Ovary (tissue), 9 donors: ENCODE results near the gene SPIN1. TPM values are rescaled to one million over a fixed set of nuclear protein-coding genes. Genes with fewer than 3 reads are reported as not detected.
"Not testable (repeated sequence)": the region's sequence is repeated elsewhere in the genome, so short reads cannot be mapped to it uniquely, and the experiment has no call there.

ENCODE experiments used
- DNase-seq, 5 donors: peaks; one replicate each; pipeline ENCODE4 v3.0.0-alpha.2; 2019 to 2020
- H3K27ac ChIP-seq, 2 donors: fragments of 200-600 bp; one replicate each; pipeline versions ENCODE4 v1.5.1 to v1.8.0; 2019 to 2022
- H3K27me3 ChIP-seq: fragments of 200-600 bp; one replicate; pipeline ENCODE4 v1.8.0; 2022
- H3K36me3 ChIP-seq: fragments of 200-600 bp; sonication (generic); one replicate; pipeline ENCODE4 v1.5.1; 2019
- H3K4me1 ChIP-seq: one replicate; pipeline ENCODE4 v1.8.1; 2013; ENCODE audit warnings: mild to moderate bottlenecking, moderate library complexity; ENCODE audit not compliant: insufficient read depth
- H3K4me3 ChIP-seq: fragments of 200-600 bp; sonication (generic); one replicate; pipeline ENCODE4 v1.5.1; 2017
- H3K9me3 ChIP-seq, 2 donors: fragments of 200-600 bp in 1 of 2; sonication (generic) in 1 of 2; one replicate each; pipeline versions ENCODE4 v1.5.1 to v1.8.1; 2013 to 2019; ENCODE audit warnings: mild to moderate bottlenecking in 1 of 2, moderate library complexity in 1 of 2
- EP300 ChIP-seq: sonication (generic); formaldehyde crosslinking; IDR thresholded peaks from one replicate; pipeline ENCODE4 v1.6.1; 2017; ENCODE audit warnings: antibody characterized with exemption
- POLR2A ChIP-seq: fragments of 450-650 bp; IDR thresholded peaks from one replicate; pipeline ENCODE4 v1.6.1; 2017; ENCODE audit warnings: antibody characterized with exemption, mild to moderate bottlenecking, moderate library complexity
- whole genome bisulfite sequencing, 3 donors: extraction: QIAGEN DNeasy Blood & Tissue Kit in 1 of 3; methylation state at CpG; one replicate each; pipeline versions ENCODE4 v1.1.5 to v1.1.7; 2013 to 2017; 5-methylcytosine and 5-hydroxymethylcytosine counted together
- intact Hi-C, 4 donors: fragments of 100-400 bp; cut with DNase I; formaldehyde crosslinking; loops; one replicate each; pipeline versions ENCODE4 v1.11.0 to v1.15.1; 2022 to 2023
- polyA plus RNA-seq, 2 donors: library from polyadenylated mRNA; stranded (reverse); fragments of 200-250 nt in 1 of 2; fragments of 350-450 nt in 1 of 2; fragmentation: Illumina TruSeq in 1 of 2; extraction: RNeasy Lipid Tissue Mini Kit (QIAGEN cat#74804) in 1 of 2; gene quantifications; one replicate each; pipeline ENCODE4 v1.2.3, GENCODE V29; 2013 to 2014
- total RNA-seq, 7 donors: library from RNA; depleted of rRNA in 2 of 7; stranded (reverse); fragments of >200 nt in 2 of 7; fragmentation: NEBNext Ultra II Directional in 3 of 7; extraction: Animal tissue kit (Norgen Biotek cat#: 25700) in 3 of 7; gene quantifications; one replicate each; pipeline versions ENCODE4 v1.1.0 to v1.2.4, GENCODE V29; 2016 to 2023
- TF ChIP-seq, protein P1 (sequence below), 3 donors: fragments of 450-650 bp in 2 of 3; fragments of 200-600 bp in 1 of 3; IDR thresholded peaks; one replicate each; pipeline versions ENCODE4 v1.5.1 to v1.8.0; 2016 to 2022; ENCODE audit warnings: antibody characterized with exemption in 3 of 3, mild to moderate bottlenecking in 1 of 3
- donor health status: DM: no; HTN: no; CAD: no; lungs with moderate emphysema.
- donor health status: DM: no; HTN: no; CAD: no.
- donor health status: Bipolar disorder and iron deficiency.
- donor health status: DM: yes; HTN: yes; CAD: no.
- donor health status: DM: no; HTN: no; CAD: no.
- donor health status: DM: yes; HTN: yes; CAD: no.

The SPIN1 gene
- total and polyA plus RNA-seq, 9 donors, result 61.4 to 144 (median 107) TPM

DNA sequence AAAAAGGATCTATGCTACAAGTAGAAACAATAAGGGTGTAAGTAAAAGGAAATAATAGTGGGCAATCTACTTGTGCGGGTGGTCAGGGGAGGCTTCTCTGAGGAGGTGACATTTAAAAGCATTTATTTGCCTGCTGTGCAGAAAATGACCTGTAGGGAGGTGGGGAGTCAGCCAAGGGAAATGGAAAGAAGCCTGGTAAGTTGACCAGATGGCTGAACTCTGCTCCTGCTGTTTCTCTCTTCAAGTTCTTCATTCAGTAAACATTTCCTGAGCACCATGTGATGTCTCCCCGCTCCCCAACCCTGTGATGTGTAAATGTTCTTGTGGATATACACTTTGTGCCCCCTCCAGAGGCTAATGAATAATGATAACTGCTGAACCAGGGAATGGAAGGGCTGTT is 9.9 kb upstream of the SPIN1 start:
- Histone ChIP-seq H3K4me3 (no peak overlapping the region), H3K36me3 (no peaks in the 10 kb centered on the region), H3K27ac (no peak overlapping the region), H3K9me3 (no peaks in the 10 kb centered on the region), H3K4me1 (no peaks in the 10 kb centered on the region), H3K27me3 (no peaks in the 10 kb centered on the region)
- intact Hi-C loops, result no loop called here
- no peak for DNase-seq
- TF ChIP-seq POLR2A, result no peak
- TF ChIP-seq, protein P1, sequence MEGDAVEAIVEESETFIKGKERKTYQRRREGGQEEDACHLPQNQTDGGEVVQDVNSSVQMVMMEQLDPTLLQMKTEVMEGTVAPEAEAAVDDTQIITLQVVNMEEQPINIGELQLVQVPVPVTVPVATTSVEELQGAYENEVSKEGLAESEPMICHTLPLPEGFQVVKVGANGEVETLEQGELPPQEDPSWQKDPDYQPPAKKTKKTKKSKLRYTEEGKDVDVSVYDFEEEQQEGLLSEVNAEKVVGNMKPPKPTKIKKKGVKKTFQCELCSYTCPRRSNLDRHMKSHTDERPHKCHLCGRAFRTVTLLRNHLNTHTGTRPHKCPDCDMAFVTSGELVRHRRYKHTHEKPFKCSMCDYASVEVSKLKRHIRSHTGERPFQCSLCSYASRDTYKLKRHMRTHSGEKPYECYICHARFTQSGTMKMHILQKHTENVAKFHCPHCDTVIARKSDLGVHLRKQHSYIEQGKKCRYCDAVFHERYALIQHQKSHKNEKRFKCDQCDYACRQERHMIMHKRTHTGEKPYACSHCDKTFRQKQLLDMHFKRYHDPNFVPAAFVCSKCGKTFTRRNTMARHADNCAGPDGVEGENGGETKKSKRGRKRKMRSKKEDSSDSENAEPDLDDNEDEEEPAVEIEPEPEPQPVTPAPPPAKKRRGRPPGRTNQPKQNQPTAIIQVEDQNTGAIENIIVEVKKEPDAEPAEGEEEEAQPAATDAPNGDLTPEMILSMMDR (IDR thresholded peaks at IDR 0.05), result no peak
- TF ChIP-seq EP300, result no peak
- WGBS, 3 donors, result 51 to 58% (median 57%) methylated on average over 2 of the region's 2 CpGs

DNA sequence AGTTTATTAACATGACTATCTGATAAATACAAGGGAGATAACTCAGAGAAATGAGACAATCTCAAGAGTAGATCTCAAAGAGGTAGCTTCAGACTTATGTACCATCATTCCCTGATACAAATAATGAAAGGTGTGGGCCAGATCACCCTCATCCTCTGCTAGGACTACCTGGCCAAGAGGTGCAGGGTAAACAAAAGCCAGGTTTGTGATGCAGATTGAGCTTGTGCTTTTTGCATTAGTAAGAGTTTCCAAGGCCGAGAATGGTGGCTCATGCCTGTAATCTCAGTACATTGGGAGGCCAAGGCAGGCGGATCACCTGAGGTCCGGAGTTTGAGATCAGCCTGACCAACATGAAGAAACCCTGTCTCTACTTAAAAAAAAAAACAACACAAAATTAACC is 8.9 kb upstream of the SPIN1 start:
- Histone ChIP-seq H3K4me3 (no peak overlapping the region), H3K9me3 (no peaks in the 10 kb centered on the region), H3K4me1 (no peaks in the 10 kb centered on the region), H3K27ac (no peak overlapping the region), H3K36me3 (no peaks in the 10 kb centered on the region), H3K27me3 (no peaks in the 10 kb centered on the region)
- intact Hi-C loops, result no loop called here
- DNase-seq, result no peak
- TF ChIP-seq EP300, result no peak
- TF ChIP-seq POLR2A, result no peak
- TF ChIP-seq, protein P1 (IDR thresholded peaks at IDR 0.05), result no peak
- WGBS, 3 donors, result 86 to 97% (median 89%) methylated on average over 3 of the region's 3 CpGs

DNA sequence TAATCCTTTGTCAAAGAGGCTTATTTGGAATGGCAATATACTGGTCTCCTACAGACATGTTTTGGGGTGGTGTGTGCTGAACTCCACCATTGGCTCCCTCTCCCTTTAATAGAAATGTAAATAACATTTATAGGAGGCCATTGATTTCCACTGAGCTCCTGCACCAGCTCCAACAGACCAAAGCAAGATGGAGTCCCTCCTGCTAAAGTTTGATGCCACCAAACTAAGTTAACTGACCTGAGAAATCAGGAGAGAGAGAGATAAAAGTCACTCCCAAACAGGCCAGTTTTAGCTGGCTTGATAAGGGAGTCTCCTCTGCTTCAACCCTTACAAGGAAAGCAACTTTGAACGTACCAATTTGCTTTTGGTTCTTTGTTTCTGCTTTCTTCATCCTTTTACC is 8.1 kb upstream of the SPIN1 start:
- H3K36me3 ChIP-seq, result no peaks in the 10 kb centered on the region
- no peak for DNase-seq
- intact Hi-C loops, result loop anchor here in 2 of 4 donors (10.0 kb wide), 2 partner anchors 305 to 935 kb away; partner anchors contain the start of genes CKS2 (in 1 of the 2) and SECISBP2 (in 1 of the 2)
- TF ChIP-seq, protein P1 (IDR thresholded peaks at IDR 0.05), result no peak
- no peak for TF ChIP-seq POLR2A
- TF ChIP-seq EP300, result no peak
- 35 to 50% (median 47%) methylated on average over 1 of the region's 1 CpG for WGBS, 3 donors
- no peaks in the 10 kb centered on the region for H3K9me3 ChIP-seq
- no peaks in the 10 kb centered on the region for H3K4me1 ChIP-seq
- no peak overlapping the region for H3K4me3 ChIP-seq
- H3K27me3 ChIP-seq, result no peaks in the 10 kb centered on the region
- H3K27ac ChIP-seq, result no peak overlapping the region

DNA sequence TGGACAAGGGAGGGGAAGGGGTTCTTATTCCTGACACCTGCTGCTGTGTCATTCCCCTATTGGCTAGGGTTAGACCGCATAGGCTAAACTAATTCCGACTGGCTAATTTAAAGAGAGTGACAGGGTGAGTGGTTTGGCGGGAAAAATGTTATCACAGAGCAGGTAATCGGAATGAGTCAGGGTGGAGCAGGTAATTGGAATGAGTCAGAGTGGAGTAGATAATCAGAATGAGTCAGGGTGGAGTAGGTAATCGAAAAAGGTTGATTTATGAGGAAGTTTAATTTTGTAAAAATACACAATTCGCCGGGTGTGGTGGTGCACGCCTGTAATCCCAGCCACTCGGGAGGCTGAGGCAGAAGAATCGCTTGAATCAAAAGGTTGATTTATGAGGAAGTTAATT is 6.9 kb upstream of the SPIN1 start:
- not testable (repeated sequence) for H3K9me3 ChIP-seq, H3K27me3 ChIP-seq, H3K4me1 ChIP-seq, H3K36me3 ChIP-seq, H3K27ac ChIP-seq, H3K4me3 ChIP-seq, DNase-seq
- whole genome bisulfite sequencing, 3 donors, result 93 to 96% (median 95%) methylated on average over 10 of the region's 10 CpGs
- intact Hi-C loops, result loop anchor here in 2 of 4 donors (10.0 kb wide), 2 partner anchors 307 to 933 kb away; partner anchors contain the start of genes CKS2 (in 1 of the 2) and SECISBP2 (in 1 of the 2)

DNA sequence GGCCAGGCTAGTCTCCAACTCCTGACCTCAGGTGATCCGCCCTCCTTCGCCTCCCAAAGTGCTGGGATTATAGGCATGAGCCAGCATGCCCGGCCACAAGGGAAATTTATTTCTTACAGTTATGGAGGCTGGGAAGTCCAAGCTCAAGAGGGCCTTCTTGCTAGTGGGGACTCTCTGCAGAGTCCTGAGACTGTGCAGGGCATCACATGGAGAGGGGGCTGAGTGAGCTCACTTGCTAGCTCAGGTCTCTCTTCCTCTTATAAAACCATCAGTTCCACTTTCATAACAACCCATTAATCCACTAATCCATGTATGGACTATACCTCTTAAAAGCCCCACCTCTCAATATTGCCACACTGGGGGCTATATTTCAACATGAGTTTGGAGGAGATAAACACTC is 5.1 kb upstream of the SPIN1 start:
- H3K36me3 ChIP-seq, result no peaks in the 10 kb centered on the region
- no peak for DNase-seq
- TF ChIP-seq EP300 (no peak), POLR2A (no peak)
- TF ChIP-seq, protein P1 (IDR thresholded peaks at IDR 0.05), result no peak
- H3K4me1 ChIP-seq, result peaks cover 3% of the 10 kb centered on the region
- no peak overlapping the region for H3K27ac ChIP-seq
- H3K27me3 ChIP-seq, result no peaks in the 10 kb centered on the region
- no peaks in the 10 kb centered on the region for H3K9me3 ChIP-seq
- no peak overlapping the region for H3K4me3 ChIP-seq
- WGBS, 3 donors, result 88 to 98% (median 93%) methylated on average over 3 of the region's 3 CpGs
- intact Hi-C loops, result loop anchor here in 2 of 4 donors (10.0 kb wide), 2 partner anchors 308 to 932 kb away; partner anchors contain the start of genes CKS2 (in 1 of the 2) and SECISBP2 (in 1 of the 2)

DNA sequence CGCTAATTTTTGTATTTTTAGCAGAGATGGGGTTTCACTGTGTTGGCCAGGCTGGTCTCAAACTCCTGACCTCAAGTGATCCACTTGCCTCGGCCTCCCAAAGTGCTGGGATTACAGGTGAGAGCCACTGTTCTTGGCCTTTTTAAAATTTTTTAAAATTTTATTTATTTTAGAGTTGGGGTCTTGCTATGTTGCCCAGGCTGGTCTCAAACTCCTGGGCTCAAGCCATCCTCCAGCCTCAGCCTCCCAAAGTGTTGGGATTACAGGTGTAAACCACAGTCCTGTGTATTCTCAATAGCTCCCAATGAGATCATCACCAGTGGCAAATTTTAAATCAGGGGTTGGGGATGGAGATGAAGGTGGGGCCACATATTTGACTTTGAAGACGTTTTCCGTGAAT is 2.1 kb upstream of the SPIN1 start:
- intact Hi-C loops, result loop anchor here in 2 of 4 donors (5.0 to 10.0 kb wide), 3 partner anchors 151 to 929 kb away; partner anchors contain the start of genes CKS2 (in 1 of the 2), NXNL2 (in 1 of the 2) and SECISBP2 (in 1 of the 2)
- not testable (repeated sequence) for H3K27me3 ChIP-seq, H3K27ac ChIP-seq, DNase-seq, H3K4me1 ChIP-seq, H3K9me3 ChIP-seq, H3K4me3 ChIP-seq, H3K36me3 ChIP-seq
- WGBS, 3 donors, result 91 to 97% (median 94%) methylated on average over 4 of the region's 4 CpGs
